Retinal pigment epithelial cell (primary cell): ENCODE measurements around the gene FAM53A.

Experiments
- DNase-seq: peaks from one replicate; pipeline ENCODE4 v3.0.0-alpha.2; 2010; ENCODE audit warnings: low read depth
- H3K4me3 ChIP-seq: 2 replicates; pipeline ENCODE4 v1.5.1; 2011; ENCODE audit warnings: mild to moderate bottlenecking, low read length, control low read depth, moderate library complexity
- TF ChIP-seq, protein P1 (sequence below): conservative IDR thresholded peaks from 2 replicates; pipeline ENCODE4 v1.5.1; 2011; ENCODE audit warnings: low read depth, low read length, control low read depth, inconsistent platforms

Gene FAM53A

DNA sequence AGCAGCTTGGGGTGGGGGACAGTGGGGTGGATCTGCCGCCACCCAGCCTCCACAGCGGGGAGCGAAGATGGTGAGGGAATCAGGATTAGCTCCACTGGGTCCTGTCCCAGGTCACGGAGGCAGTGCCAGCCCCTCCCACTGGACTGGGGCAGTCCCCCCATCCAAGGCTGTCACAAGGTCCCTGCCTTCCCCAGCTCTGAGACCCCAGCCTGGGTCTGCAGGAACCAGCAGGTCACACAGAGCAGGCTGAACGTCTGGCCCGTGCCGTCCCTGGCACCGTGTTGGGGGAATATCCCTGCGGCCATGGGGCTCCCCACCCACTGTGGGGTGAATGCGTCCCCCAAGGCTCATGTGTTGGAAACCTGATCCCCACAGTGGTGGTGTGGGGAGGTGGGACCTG lies 62.6 kb downstream of the FAM53A start:
- TF ChIP-seq, protein P1, sequence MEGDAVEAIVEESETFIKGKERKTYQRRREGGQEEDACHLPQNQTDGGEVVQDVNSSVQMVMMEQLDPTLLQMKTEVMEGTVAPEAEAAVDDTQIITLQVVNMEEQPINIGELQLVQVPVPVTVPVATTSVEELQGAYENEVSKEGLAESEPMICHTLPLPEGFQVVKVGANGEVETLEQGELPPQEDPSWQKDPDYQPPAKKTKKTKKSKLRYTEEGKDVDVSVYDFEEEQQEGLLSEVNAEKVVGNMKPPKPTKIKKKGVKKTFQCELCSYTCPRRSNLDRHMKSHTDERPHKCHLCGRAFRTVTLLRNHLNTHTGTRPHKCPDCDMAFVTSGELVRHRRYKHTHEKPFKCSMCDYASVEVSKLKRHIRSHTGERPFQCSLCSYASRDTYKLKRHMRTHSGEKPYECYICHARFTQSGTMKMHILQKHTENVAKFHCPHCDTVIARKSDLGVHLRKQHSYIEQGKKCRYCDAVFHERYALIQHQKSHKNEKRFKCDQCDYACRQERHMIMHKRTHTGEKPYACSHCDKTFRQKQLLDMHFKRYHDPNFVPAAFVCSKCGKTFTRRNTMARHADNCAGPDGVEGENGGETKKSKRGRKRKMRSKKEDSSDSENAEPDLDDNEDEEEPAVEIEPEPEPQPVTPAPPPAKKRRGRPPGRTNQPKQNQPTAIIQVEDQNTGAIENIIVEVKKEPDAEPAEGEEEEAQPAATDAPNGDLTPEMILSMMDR: no peak

DNA sequence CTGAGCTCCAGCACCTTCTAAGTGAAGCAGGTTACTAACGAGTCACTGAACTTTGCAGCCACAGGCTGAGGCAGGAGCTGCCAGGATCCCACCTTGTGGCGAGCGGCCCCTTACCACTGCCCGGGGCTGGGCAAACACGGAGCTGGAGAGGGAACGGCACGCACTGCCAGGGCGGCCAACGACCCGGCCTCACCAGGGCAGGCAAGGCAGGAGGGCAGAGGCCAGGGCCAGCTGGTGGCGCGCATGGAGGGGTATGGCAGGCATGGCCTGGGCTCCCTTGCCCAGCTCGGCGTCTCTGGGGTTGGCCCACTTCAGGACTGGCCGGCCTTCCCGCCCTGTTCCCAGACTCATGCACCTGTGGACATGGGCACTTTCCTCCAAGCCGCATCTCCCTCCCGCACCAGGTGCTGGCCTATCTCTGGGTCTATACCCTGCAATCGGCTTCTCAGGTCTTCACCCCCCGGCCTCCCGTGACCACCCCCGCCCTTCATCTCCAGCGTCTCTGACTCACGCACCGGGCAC lies 64.9 kb downstream of the FAM53A start:
- TF ChIP-seq, protein P1: no peak
- no peak overlapping the region for H3K4me3 ChIP-seq
- no peak for DNase-seq

More for the DNA sequence above, 62.6 kb downstream of the FAM53A start:
- no peak overlapping the region for H3K4me3 ChIP-seq
- DNase-seq: no peak

DNA sequence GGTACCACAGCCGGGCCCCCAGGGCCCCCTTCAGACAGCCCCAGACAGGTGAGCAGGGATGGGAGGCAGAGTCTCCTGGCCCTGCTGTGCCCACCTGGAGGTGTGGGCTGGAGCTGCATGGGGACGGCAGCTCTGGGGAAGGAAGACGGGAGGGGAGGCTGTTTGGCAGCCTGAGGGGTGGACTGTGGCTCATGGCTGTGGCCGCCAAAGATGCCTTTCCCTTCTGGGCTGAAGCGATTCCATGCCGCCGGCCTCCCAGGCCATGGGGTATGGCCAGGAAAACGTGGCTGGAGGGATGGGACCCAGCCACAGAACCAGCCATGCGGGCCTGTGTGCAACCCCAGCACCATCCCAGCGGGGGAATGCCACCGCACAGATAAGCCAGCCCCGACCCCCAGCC lies 65.7 kb downstream of the FAM53A start:
- DNase-seq: no peak
- TF ChIP-seq, protein P1: no peak
- no peak overlapping the region for H3K4me3 ChIP-seq

DNA sequence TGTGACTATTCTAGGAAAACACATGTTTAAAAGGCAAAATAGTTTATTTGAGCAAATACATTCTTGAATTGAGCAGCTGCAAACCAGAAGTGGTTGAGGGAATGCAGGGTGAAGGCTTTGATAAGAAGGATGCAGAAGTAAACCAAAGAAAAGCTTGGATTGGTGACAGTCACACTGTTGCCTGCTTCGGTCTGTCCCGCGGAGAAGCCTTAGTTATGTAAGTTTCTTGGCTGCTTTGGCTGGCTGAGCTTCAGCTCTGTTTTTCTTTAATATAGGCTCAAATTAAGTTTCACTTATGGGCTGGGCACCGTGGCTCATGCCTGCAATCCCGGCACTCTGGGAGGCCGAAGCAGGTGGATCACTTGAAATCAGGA lies 67.6 kb downstream of the FAM53A start:
- TF ChIP-seq, protein P1: no peak
- no peak for DNase-seq
- H3K4me3 ChIP-seq: no peak overlapping the region

DNA sequence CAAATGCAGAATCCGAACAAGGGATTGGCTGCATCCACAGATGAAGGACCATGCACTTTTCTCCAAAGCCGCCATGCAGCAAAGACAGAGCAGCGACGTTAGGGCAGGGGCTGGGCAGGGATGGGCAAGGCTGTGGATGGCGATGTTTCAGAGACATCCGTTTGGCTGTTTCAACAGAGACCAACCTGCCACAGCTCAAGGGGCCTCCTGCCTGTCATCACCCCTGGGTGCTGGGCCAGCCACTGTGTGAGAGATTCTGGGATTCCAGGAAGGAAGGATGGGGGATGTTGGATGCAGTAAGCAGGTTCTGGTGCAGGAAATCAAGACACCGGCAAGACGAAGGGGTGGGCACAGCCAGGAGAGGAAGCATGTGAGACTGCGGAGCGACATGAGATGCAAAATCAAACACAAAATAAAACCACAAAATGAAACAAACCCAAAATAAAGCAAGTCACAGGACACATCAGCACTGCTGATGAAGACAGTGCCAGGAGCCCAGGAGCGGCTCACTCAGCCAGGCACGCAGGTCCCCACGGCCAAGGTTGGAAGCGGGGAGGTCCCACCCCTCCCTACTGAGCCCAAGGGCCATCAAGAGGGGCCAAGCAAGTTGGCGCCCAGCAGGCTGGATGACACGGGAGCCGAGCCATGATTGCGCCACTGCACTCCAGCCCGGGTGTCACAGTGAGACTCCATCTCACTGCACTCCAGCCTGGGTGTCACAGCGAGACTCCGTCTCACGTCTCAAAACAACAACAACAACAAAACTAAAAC lies 68.1 kb downstream of the FAM53A start:
- TF ChIP-seq, protein P1: no peak
- no peak for DNase-seq
- no peak overlapping the region for H3K4me3 ChIP-seq

DNA sequence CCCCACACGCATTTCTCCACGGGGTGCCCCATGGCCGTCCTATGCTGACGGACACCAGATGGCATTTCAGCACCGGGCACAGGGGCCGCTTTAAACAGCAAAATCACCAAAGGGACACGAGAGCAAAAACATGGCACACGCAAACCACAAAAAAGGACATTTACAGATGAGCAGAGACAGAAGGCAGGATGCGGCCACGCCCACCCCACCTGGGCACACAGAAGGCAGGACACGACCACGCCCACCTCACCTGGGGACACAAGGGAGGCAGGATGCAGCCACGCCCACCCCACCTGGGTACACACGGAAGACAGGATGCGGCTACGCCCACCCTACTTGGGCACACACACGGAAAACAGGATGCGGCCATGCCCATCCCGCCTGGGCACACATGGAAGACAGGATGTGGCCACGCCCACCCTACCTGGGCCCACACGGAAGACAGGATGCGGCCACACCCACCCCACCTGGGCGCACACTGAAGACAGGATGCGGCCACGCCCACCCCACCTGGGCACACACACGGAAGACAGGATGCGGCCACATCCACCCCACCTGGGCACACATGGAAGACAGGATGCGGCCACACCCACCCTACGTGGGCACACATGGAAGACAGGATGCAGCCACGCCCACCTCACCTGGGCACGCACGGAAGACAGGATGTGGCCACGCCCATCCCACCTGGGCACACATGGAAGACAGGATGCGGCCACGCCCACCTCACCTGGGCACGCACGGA lies 69.1 kb downstream of the FAM53A start:
- no peak overlapping the region for H3K4me3 ChIP-seq
- TF ChIP-seq, protein P1: no peak
- no peak for DNase-seq
